ENCODE data around the gene TENM3.

DNA sequence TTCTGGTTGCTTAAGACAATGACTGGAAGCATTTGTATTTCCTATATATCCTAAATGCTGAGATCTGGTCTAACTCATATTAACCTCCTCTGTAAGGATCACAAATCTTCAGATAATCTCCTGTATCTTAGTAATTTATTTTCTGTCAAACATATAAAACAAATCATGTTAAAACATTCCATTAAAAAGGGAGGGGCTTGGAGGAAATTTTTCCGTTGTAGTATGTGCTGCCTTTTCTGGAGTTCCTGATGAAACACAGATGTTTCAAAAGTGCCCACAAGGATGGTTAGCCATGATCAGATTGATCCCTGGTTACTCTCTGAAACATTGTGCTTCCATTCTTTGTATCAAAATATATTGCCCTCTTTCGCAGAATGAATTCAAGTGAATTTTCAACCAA, 182.1 kb downstream of the TENM3 start:
- TF ChIP-seq CTCF (IDR thresholded peaks at IDR 0.05; ENCODE audit: low read length) (no peak), EZH2 (optimal IDR thresholded peaks at IDR 0.05; ENCODE audit: low read depth, low read length) (no peak), EZH2phosphoT487 (IDR thresholded peaks at IDR 0.05; ENCODE audit: low read length) (no peak)

Data from MM.1S (cell line).